Left cardiac atrium (tissue), 4 donors: ENCODE measurements around the gene SHROOM2. TPM values are rescaled to one million over a fixed set of nuclear protein-coding genes. Genes with fewer than 3 reads are reported as not detected.
A peak's percentile ranks its signal among the peaks of the same experiment; 100 is the strongest.

Experiments
- ATAC-seq, 2 donors: fragments of 200-7000 bp; cut with Tn5 transposase; one replicate each; pipeline ENCODE4 v1.9.1; 2020; ENCODE audit warnings: mild to moderate bottlenecking in 2 of 2, moderate library complexity in 2 of 2
- DNase-seq: peaks from one replicate; pipeline ENCODE4 v3.0.0-alpha.2; 2020
- intact Hi-C, 2 donors: fragments of 100-400 bp; cut with DNase I; formaldehyde crosslinking; loops; one replicate each; pipeline versions ENCODE4 v1.14.1 to v1.15.1; 2022 to 2023
- total RNA-seq, 2 donors: library from RNA; stranded (reverse); fragmentation: NEBNext Ultra II Directional; extraction: Animal tissue kit (Norgen Biotek cat#: 25700); gene quantifications; one replicate each; pipeline ENCODE4 v1.2.1, GENCODE V29; 2021
- donor health status: DM: no; HTN: yes; CAD: no.
- donor health status: DM: no; HTN: yes; CAD: no; lungs with severe emphysema.
- donor health status: DM: yes; HTN: yes; CAD: no.
- donor health status: Dilated cardiomyopathy.

SHROOM2 gene
- total RNA-seq, 2 donors from 2014 or later = 1.1 to 2.7 TPM

- ATAC-seq = no peak
- intact Hi-C loops = loop anchor here in 1 of 2 donors (10.0 kb wide), 1 partner anchor 247 kb away; no protein-coding TSS in a partner anchor
- DNase-seq = no peak
These were observed 92.1 kb downstream of the SHROOM2 start for GRCh38 chrX:9878146-9878820.

- ATAC-seq (no peak), DNase-seq (no peak)
- intact Hi-C loops = loop anchor here in 1 of 2 donors (5.0 kb wide), 1 partner anchor 237 kb away; no protein-coding TSS in a partner anchor
These were observed 94.0 kb downstream of the SHROOM2 start for GRCh38 chrX:9880237-9880636.

GRCh38 chrX:9880870-9881269, 94.6 kb downstream of the SHROOM2 start:
- DNase-seq (no peak), ATAC-seq (no peak)
- intact Hi-C loops = loop anchor here in 1 of 2 donors (5.0 kb wide), 1 partner anchor 236 kb away; no protein-coding TSS in a partner anchor

GRCh38 chrX:9882669-9883446, 96.6 kb downstream of the SHROOM2 start:
- ATAC-seq (peak in 1 of 2 donors; percentile 68), DNase-seq (no peak)
- intact Hi-C loops = loop anchor here in 1 of 2 donors (5.0 kb wide), 1 partner anchor 234 kb away; no protein-coding TSS in a partner anchor

GRCh38 chrX:9884031-9884779, 98.0 kb downstream of the SHROOM2 start:
- intact Hi-C loops = loop anchor here in 1 of 2 donors (5.0 kb wide), 1 partner anchor 233 kb away; no protein-coding TSS in a partner anchor
- ATAC-seq = peak in 1 of 2 donors; percentile 51
- peak; percentile 54 for DNase-seq

- intact Hi-C loops = loop anchor here in 1 of 2 donors (5.0 kb wide), 1 partner anchor 112 kb away; no protein-coding TSS in a partner anchor
- DNase-seq (peak; percentile 58), ATAC-seq (peak; percentile 61 to 68)
These were observed 98.9 kb downstream of the SHROOM2 start for GRCh38 chrX:9885150-9885549.

GRCh38 chrX:9887659-9888297, 101.5 kb downstream of the SHROOM2 start:
- no peak for DNase-seq
- ATAC-seq = no peak
- intact Hi-C loops = loop anchor here in 1 of 2 donors (5.0 kb wide), 1 partner anchor 110 kb away; no protein-coding TSS in a partner anchor

- DNase-seq (no peak), ATAC-seq (no peak)
- intact Hi-C loops = loop anchor here in 1 of 2 donors (5.0 kb wide), 1 partner anchor 108 kb away; no protein-coding TSS in a partner anchor
These were observed 102.8 kb downstream of the SHROOM2 start for GRCh38 chrX:9888953-9889470.

- ATAC-seq (no peak), DNase-seq (no peak)
- intact Hi-C loops = no loop called here
These were observed 104.5 kb downstream of the SHROOM2 start for GRCh38 chrX:9890681-9891091.

- DNase-seq (no peak), ATAC-seq (no peak)
- intact Hi-C loops = no loop called here
These were observed 109.1 kb downstream of the SHROOM2 start for GRCh38 chrX:9895225-9895912.

- intact Hi-C loops = no loop called here
- DNase-seq = no peak
- peak in 1 of 2 donors; percentile 71 for ATAC-seq
These were observed 111.5 kb downstream of the SHROOM2 start for GRCh38 chrX:9897761-9898161.

GRCh38 chrX:9899640-9900111, 113.4 kb downstream of the SHROOM2 start:
- peak in 1 of 2 donors; percentile 65 for ATAC-seq
- DNase-seq = no peak
- intact Hi-C loops = no loop called here

- intact Hi-C loops = no loop called here
- ATAC-seq = no peak
- DNase-seq = no peak
These were observed 116.4 kb downstream of the SHROOM2 start for GRCh38 chrX:9902656-9903055.

GRCh38 chrX:9903146-9903545, 116.9 kb downstream of the SHROOM2 start:
- DNase-seq (no peak), ATAC-seq (no peak)
- intact Hi-C loops = no loop called here

- intact Hi-C loops = no loop called here
- peak in 1 of 2 donors; percentile 24 for ATAC-seq
- no peak for DNase-seq
These were observed 119.1 kb downstream of the SHROOM2 start for GRCh38 chrX:9905288-9905687.

- ATAC-seq (no peak), DNase-seq (no peak)
- intact Hi-C loops = no loop called here
These were observed 119.5 kb downstream of the SHROOM2 start for GRCh38 chrX:9905721-9906120.

GRCh38 chrX:9906919-9907318, 120.7 kb downstream of the SHROOM2 start:
- ATAC-seq = no peak
- DNase-seq = no peak
- intact Hi-C loops = no loop called here
